ENCODE data around the gene TMEM184B. TPM values are rescaled to one million over a fixed set of nuclear protein-coding genes. Genes with fewer than 3 reads are reported as not detected.

TMEM184B gene
- total RNA-seq, 4 donors from 2014 or later = 52.0 to 108 (median 64.9) TPM

DNA sequence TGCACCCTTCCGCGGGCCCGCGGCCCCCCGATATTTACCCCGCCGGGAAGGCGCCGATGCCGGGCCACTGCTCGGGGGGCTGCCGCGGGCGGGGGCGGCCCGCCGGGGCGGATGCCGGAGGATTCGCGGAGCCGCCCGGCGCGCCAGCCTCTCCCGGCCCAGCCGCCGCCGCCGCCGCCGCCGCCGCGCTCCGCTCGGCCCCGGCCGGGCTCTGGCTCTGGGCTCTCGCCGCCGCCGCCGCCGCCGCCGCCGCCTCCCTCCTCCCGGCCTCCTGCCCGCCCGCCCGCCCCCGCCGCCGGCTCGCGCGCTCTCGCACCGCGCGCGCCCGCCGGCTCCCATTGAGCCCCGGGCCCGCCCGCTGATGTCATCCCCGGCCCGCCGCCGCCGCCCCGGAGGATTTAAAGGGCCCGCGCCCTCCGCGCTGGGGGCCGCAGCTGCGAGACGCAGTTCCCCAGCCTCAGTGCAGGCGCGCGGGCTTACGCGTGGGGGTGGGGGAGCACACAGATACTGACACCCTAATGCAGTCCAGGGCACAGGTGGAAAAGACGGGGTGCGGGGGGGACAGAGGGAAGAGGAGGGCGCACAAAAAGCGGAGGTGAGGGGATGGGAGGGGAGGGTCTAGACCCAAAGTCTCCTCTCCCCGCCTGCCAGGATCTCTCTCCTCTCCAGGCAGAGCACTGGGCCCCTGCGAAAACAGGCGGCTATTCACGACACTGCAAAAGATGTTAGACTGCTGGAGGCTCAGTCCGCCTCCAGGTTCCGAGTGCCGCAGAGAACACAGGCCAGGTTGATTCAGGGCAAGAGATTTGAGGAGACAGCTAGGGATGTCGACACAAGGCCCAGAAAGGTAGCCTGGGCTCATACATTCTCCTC lies 44.5 kb upstream of the TMEM184B start, which contains the start of gene CSNK1E:
Gene CSNK1E (minus strand): TSS at position 312 of the 873 bp plus-strand sequence. CDS start 3,276 bp downstream, outside the sequence.
- Histone ChIP-seq H3K27me3 (no peaks in the 10 kb centered on the region), H3K27ac (peak within 1 kb of the TSS; percentile 97 to 100 (median 98)), H3K9me3 (no peaks in the 10 kb centered on the region), H3K4me1 (peaks cover 0 to 53% (median 33%) of the 10 kb centered on the region in 3 donors), H3K36me3 (peaks cover 0 to 2% of the 10 kb centered on the region in 2 donors), H3K4me3 (peak within 1 kb of the TSS; percentile 59 to 79)
- TF ChIP-seq EP300 (IDR thresholded peaks at IDR 0.05) = no peak
- TF ChIP-seq, protein P1, sequence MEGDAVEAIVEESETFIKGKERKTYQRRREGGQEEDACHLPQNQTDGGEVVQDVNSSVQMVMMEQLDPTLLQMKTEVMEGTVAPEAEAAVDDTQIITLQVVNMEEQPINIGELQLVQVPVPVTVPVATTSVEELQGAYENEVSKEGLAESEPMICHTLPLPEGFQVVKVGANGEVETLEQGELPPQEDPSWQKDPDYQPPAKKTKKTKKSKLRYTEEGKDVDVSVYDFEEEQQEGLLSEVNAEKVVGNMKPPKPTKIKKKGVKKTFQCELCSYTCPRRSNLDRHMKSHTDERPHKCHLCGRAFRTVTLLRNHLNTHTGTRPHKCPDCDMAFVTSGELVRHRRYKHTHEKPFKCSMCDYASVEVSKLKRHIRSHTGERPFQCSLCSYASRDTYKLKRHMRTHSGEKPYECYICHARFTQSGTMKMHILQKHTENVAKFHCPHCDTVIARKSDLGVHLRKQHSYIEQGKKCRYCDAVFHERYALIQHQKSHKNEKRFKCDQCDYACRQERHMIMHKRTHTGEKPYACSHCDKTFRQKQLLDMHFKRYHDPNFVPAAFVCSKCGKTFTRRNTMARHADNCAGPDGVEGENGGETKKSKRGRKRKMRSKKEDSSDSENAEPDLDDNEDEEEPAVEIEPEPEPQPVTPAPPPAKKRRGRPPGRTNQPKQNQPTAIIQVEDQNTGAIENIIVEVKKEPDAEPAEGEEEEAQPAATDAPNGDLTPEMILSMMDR (IDR thresholded peaks at IDR 0.05) = no peak
- peak; percentile 28 for TF ChIP-seq POLR2AphosphoS5 (IDR thresholded peaks at IDR 0.05)
- TF ChIP-seq POLR2A (IDR thresholded peaks at IDR 0.05) = peak; percentile 23 to 56
- 4% methylated on average over 12 of the region's 98 CpGs; no CpG with 5 or more reads in 1 of the 2 donors for WGBS, 2 donors (ENCODE audit: low coverage in 1 of 2)
- ATAC-seq = peak; percentile 71

DNA sequence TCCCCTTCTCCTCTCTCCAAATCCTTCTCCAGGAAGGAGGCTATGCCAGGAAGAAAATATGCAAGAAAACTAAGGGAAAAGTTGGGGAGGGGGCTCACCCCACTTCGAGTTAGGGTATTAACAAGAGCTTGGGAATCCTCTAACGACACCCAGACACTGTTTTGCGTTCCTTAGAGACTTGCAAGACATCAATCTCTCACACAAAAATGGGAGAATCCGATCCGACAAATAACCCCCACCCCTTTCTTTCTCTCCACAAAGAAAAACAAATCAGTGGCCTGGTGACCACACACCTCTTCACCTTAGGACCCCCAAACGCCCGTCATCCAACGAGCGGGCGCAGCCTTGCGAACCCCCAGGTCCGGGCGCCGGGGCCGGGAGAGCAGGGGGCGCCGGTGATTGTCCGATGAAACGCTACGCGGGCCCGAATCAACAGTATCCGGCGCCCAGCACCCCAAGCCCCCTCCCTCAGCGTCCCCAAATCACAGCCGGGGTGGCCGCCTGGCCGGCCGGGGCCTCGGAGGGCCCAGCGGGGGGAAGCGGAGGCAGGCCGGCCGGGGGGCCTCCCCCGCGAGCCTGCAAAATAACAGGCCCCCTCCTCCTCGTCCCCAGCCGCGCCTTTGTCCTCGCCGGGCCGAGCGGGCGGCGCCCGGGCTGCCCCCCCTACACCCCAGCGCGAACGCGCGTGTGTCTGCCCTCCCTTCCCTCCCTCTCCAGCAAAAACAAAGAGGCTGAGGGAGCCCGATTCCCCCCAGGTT lies 43.7 kb upstream of the TMEM184B start:
- Histone ChIP-seq H3K4me3 (peak overlapping the region; percentile 59 to 79), H3K9me3 (no peaks in the 10 kb centered on the region), H3K27ac (peak overlapping the region; percentile 95 to 100 (median 98)), H3K4me1 (peaks cover 0 to 61% (median 37%) of the 10 kb centered on the region in 3 donors), H3K27me3 (no peaks in the 10 kb centered on the region), H3K36me3 (peaks cover 0 to 9% of the 10 kb centered on the region in 2 donors)
- ATAC-seq = peak; percentile 76
- WGBS, 2 donors (ENCODE audit: low coverage in 1 of 2) = 0% methylated on average over 10 of the region's 52 CpGs; no CpG with 5 or more reads in 1 of the 2 donors
- TF ChIP-seq, protein P1 (IDR thresholded peaks at IDR 0.05) = no peak
- TF ChIP-seq POLR2A (IDR thresholded peaks at IDR 0.05) (peak; percentile 40 to 70), POLR2AphosphoS5 (IDR thresholded peaks at IDR 0.05) (peak; percentile 44), EP300 (IDR thresholded peaks at IDR 0.05) (no peak)

DNA sequence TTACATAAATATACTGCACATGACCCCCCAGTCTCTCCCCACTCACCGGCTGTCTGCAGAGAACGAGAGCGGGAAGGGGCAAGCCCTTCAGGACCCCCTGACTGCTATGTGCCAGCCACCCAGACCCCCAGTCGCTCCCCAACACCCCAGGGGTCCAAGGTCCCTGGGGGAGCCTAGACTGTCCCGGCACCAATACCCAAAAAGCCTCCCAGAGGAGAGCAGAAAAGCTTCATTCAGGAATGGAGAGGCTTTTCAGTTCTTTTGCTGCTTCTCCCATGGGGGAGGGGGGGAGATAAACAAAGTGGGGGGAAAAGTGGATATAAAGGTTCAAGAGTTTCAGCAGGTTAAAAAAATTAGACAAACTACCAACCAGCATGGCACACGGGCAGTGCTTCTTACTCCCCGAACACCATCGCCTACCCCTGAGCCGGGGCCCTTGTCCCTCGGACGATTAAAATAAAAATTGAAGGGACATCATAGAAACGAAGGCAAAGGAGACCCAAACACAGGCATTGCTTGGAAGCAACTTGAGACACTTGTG lies 43.1 kb upstream of the TMEM184B start:
- WGBS, 2 donors (ENCODE audit: low coverage in 1 of 2) = 0% methylated on average over 4 to 7 of the region's 12 CpGs
- H3K9me3 ChIP-seq = no peaks in the 10 kb centered on the region
- H3K27ac ChIP-seq = peak overlapping the region; percentile 95 to 100 (median 98)
- H3K4me3 ChIP-seq = peak overlapping the region; percentile 59 to 79
- ATAC-seq = no peak
- H3K36me3 ChIP-seq = peaks cover 0 to 9% of the 10 kb centered on the region in 2 donors
- H3K27me3 ChIP-seq = no peaks in the 10 kb centered on the region
- peaks cover 0 to 68% (median 41%) of the 10 kb centered on the region in 3 donors for H3K4me1 ChIP-seq
- TF ChIP-seq, protein P1 (IDR thresholded peaks at IDR 0.05) = no peak
- TF ChIP-seq EP300 (IDR thresholded peaks at IDR 0.05) = no peak
- no peak for TF ChIP-seq POLR2A (IDR thresholded peaks at IDR 0.05)
- TF ChIP-seq POLR2AphosphoS5 (IDR thresholded peaks at IDR 0.05) = no peak

DNA sequence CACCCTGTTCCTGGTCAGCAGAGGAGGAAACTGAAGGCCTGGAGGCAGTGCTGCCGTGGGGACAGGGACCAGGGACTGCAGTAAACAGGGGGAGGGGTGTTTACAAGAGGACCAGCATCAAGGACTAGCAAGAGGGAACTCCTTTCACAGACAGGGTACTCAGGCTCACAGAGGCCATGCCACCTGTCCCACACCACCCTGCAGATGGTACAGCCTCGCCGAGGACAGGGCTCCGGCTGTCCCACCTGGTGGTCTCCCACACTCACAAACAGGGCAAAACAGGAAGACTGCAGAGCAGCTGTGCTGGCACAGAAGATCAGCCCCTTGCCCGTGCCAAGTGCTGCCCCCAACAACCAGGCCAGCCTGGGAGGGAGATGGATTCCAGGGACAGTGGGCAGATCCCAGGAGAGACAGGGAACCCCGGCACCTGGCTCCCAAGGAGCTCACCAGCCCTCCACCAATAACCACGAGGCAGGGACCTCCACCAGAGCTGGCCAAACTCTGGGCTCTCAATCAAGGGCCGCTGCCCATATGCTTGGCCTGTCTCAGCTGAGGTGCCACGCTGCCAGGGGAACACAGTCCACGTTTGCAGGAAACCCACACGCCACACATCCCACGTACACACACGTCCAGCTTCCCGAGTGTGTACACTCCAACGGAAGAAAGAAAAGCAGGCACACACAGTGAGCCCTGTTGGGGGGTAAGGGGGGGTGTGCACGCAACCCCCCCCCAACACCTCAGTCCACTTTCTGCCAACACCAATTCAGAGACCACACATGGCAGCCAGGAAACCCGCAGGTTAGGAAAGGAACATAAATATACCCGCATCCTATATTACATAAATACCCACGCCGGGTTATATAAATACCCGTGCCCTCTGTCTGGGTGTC lies 42.4 kb upstream of the TMEM184B start:
- no peak for ATAC-seq
- H3K4me1 ChIP-seq = peaks cover 0 to 75% (median 48%) of the 10 kb centered on the region in 3 donors

More for the DNA sequence above, 42.4 kb upstream of the TMEM184B start:
- 0% methylated on average over 2 of the region's 21 CpGs; no CpG with 5 or more reads in 1 of the 2 donors for WGBS, 2 donors (ENCODE audit: low coverage in 1 of 2)
- TF ChIP-seq, protein P1 (IDR thresholded peaks at IDR 0.05) = no peak
- no peak for TF ChIP-seq POLR2A (IDR thresholded peaks at IDR 0.05)
- no peak for TF ChIP-seq POLR2AphosphoS5 (IDR thresholded peaks at IDR 0.05)
- no peak for TF ChIP-seq EP300 (IDR thresholded peaks at IDR 0.05)
- Histone ChIP-seq H3K27me3 (no peaks in the 10 kb centered on the region), H3K27ac (peak overlapping the region; percentile 95 to 100 (median 98)), H3K9me3 (no peaks in the 10 kb centered on the region), H3K4me3 (peak overlapping the region; percentile 59 to 79), H3K36me3 (peaks cover 0 to 9% of the 10 kb centered on the region in 2 donors)

Measured in gastroesophageal sphincter (tissue), 4 donors.